Hepatocyte (in vitro differentiated cells): ENCODE measurements around the gene RHOH.

Experiments used
- CTCF ChIP-seq: fragments of 200-600 bp; sonication (generic); IDR thresholded peaks from 2 replicates; pipeline ENCODE4 v1.5.1; 2016; ENCODE audit warnings: antibody characterized with exemption, mild to moderate bottlenecking; ENCODE audit not compliant: poor library complexity
- EZH2 ChIP-seq: fragments of 200-600 bp; sonication (generic); IDR thresholded peaks from 2 replicates; pipeline ENCODE4 v1.6.1; 2016; ENCODE audit warnings: antibody characterized with exemption, mild to moderate bottlenecking, borderline replicate concordance
- EZH2phosphoT487 ChIP-seq: fragments of 200-600 bp; sonication (generic); IDR thresholded peaks from one replicate; pipeline ENCODE4 v1.6.1; 2018; ENCODE audit warnings: antibody characterized with exemption, mild to moderate bottlenecking, low read depth, moderate library complexity; ENCODE audit not compliant: unreplicated experiment, severe bottlenecking

GRCh38 chr4:40256329-40256728 is 59.5 kb downstream of the RHOH start:
- TF ChIP-seq CTCF (no peak), EZH2phosphoT487 (no peak), EZH2 (no peak)
